Renal pelvis (tissue), 3 donors: ENCODE results near the gene INPP5K. TPM values are rescaled to one million over a fixed set of nuclear protein-coding genes. Genes with fewer than 3 reads are reported as not detected.

Source experiments
- polyA plus RNA-seq, 3 donors: library from polyadenylated mRNA; unstranded; fragments of 120-200 nt; gene quantifications; one replicate each; pipeline ENCODE4 v1.2.1, GENCODE V29; 2013; ENCODE audit not compliant: insufficient read length in 3 of 3

INPP5K gene
- polyA plus RNA-seq, 3 donors: 19.2 to 27.7 (median 25.6) TPM

Other genes starting within 250 kb of the INPP5K start
- not detected for gene BHLHA9, start 246.2 kb downstream of the INPP5K start, polyA plus RNA-seq
- under 1 TPM in 2 of 3 donors, not detected in 1; 0.03 to 0.09 TPM for gene TRARG1, start 236.9 kb downstream of the INPP5K start, polyA plus RNA-seq
- 1,000 to 10,000 TPM in 2 of 3 donors, 100 to 1,000 TPM in 1; 933 to 1,079 (median 1,049) TPM for gene YWHAE, start 116.4 kb downstream of the INPP5K start, polyA plus RNA-seq
- 10 to 100 TPM; 51.2 to 56.7 (median 53.3) TPM for gene CRK, start 60.4 kb downstream of the INPP5K start, polyA plus RNA-seq
- 10 to 100 TPM; 67.4 to 82.2 (median 71.6) TPM for gene MYO1C, start 23.9 kb downstream of the INPP5K start, polyA plus RNA-seq
- gene PITPNA, start 46.2 kb upstream of the INPP5K start, polyA plus RNA-seq: 10 to 100 TPM; 74.5 to 79.4 (median 78.0) TPM
- gene SLC43A2, start 112.2 kb upstream of the INPP5K start, polyA plus RNA-seq: 10 to 100 TPM; 29.6 to 41.4 (median 29.9) TPM
- 1 to 10 TPM; 7.3 to 9.9 (median 7.8) TPM for gene SCARF1, start 129.1 kb upstream of the INPP5K start, polyA plus RNA-seq
- 1 to 10 TPM; 4.2 to 4.3 (median 4.3) TPM for gene RILP, start 133.3 kb upstream of the INPP5K start, polyA plus RNA-seq
- 100 to 1,000 TPM; 307 to 367 (median 333) TPM for gene PRPF8, start 168.3 kb upstream of the INPP5K start, polyA plus RNA-seq
- 1 to 10 TPM; 5.8 to 7.1 (median 5.8) TPM for gene TLCD2, start 193.8 kb upstream of the INPP5K start, polyA plus RNA-seq
- 10 to 100 TPM; 21.4 to 22.7 (median 22.1) TPM for gene WDR81, start 208.1 kb upstream of the INPP5K start, polyA plus RNA-seq
- 100 to 1,000 TPM; 108 to 124 (median 109) TPM for gene SERPINF2, start 226.3 kb upstream of the INPP5K start, polyA plus RNA-seq
- 100 to 1,000 TPM; 160 to 244 (median 244) TPM for gene SERPINF1, start 245.4 kb upstream of the INPP5K start, polyA plus RNA-seq